ENCODE measurements around the gene ASAP2.

The ASAP2 gene

DNA sequence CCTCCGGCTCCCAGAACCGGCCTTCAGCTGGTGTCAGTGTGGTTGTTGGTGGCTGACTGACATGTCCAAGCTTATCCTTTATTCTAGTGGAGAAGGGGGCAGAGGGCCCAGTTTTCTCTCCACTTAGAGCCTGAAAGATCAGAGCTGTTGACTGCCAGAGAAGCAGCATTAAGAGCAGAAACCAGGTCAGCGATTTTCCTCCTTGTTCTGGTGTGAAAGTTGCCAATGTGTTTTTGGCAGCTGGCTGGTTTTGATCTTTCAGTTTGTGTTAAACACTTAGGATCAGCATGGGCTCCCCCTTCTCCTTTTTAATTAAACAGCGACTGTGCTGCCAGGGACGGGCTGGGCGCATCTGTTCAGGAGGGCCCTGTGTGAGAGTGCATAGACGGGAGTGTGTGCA is 100.9 kb downstream of the ASAP2 start:
- Mint-ChIP-seq H3K4me3 (no peak overlapping the region), H3K36me3 (ENCODE audit: low read depth) (no peaks in the 10 kb centered on the region), H3K27me3 (no peaks in the 10 kb centered on the region), H3K27ac (no peak overlapping the region), H3K4me1 (ENCODE audit: low read depth) (no peaks in the 10 kb centered on the region), H3K9me3 (no peaks in the 10 kb centered on the region)

- Mint-ChIP-seq H3K27me3 (no peaks in the 10 kb centered on the region), H3K27ac (no peak overlapping the region)
Measured at GRCh38 chr2:9308186-9308955, 101.8 kb downstream of the ASAP2 start.

GRCh38 chr2:9309147-9309546 is 102.5 kb downstream of the ASAP2 start:
- Mint-ChIP-seq H3K27ac (no peak overlapping the region), H3K27me3 (no peaks in the 10 kb centered on the region), H3K4me1 (ENCODE audit: low read depth) (no peaks in the 10 kb centered on the region), H3K4me3 (no peak overlapping the region), H3K9me3 (no peaks in the 10 kb centered on the region), H3K36me3 (ENCODE audit: low read depth) (no peaks in the 10 kb centered on the region)

More at GRCh38 chr2:9308186-9308955, 101.8 kb downstream of the ASAP2 start:
- Mint-ChIP-seq H3K36me3 (ENCODE audit: low read depth) (no peaks in the 10 kb centered on the region), H3K4me3 (no peak overlapping the region), H3K9me3 (no peaks in the 10 kb centered on the region), H3K4me1 (ENCODE audit: low read depth) (no peaks in the 10 kb centered on the region)

DNA sequence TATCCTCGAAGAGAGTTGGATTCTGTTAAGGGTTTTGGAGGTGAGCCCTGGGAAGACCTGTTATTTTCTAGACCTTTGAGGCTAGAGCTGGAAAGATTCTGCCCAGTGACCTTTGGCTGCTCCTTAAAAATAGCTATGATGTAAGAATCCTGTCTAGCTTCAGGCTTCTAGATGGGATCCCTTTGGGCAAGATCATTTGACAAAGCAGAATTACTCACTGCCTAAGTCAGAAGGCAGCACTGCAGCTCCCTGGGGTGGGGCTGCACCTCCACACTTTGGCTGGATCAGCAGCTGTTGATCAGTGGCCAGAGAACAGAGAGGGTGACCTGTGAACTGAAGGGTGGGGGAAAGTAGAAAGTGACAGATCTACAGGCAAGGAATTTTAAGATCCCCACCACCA is 103.8 kb downstream of the ASAP2 start:
- H3K36me3 Mint-ChIP-seq (ENCODE audit: low read depth): no peaks in the 10 kb centered on the region
- H3K27ac Mint-ChIP-seq: no peak overlapping the region
- H3K4me1 Mint-ChIP-seq (ENCODE audit: low read depth): no peaks in the 10 kb centered on the region
- no peaks in the 10 kb centered on the region for H3K9me3 Mint-ChIP-seq
- H3K4me3 Mint-ChIP-seq: no peak overlapping the region
- H3K27me3 Mint-ChIP-seq: no peaks in the 10 kb centered on the region

GRCh38 chr2:9310798-9311197 is 104.2 kb downstream of the ASAP2 start:
- Mint-ChIP-seq H3K4me1 (ENCODE audit: low read depth) (no peaks in the 10 kb centered on the region), H3K27ac (no peak overlapping the region), H3K36me3 (ENCODE audit: low read depth) (no peaks in the 10 kb centered on the region), H3K9me3 (no peaks in the 10 kb centered on the region), H3K4me3 (no peak overlapping the region), H3K27me3 (no peaks in the 10 kb centered on the region)

GRCh38 chr2:9311488-9311887 is 104.9 kb downstream of the ASAP2 start:
- H3K4me1 Mint-ChIP-seq (ENCODE audit: low read depth): no peaks in the 10 kb centered on the region
- H3K36me3 Mint-ChIP-seq (ENCODE audit: low read depth): no peaks in the 10 kb centered on the region
- no peak overlapping the region for H3K4me3 Mint-ChIP-seq
- H3K27ac Mint-ChIP-seq: no peak overlapping the region
- H3K9me3 Mint-ChIP-seq: no peaks in the 10 kb centered on the region
- no peaks in the 10 kb centered on the region for H3K27me3 Mint-ChIP-seq

DNA sequence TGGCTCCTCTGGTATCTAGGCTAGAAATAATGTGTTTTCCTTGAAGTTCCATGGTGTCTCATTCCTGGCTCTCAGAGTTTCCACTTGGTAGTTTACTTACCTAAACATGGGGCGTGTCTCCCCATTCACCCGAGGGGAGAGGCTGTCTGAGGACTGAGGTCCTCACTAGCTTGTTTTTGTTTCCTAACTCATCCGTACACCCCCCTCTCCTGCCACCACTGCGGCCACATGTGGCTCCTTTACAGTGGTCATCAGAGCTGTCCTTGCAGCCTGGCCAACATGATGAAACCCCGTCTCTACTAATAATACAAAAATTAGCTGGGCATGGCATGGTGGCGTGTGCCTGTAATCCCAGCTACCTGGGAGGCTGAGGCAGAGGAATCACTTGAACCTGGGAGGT is 106.0 kb downstream of the ASAP2 start:
- Mint-ChIP-seq H3K9me3 (no peaks in the 10 kb centered on the region), H3K4me1 (ENCODE audit: low read depth) (no peaks in the 10 kb centered on the region), H3K27ac (no peak overlapping the region), H3K4me3 (no peak overlapping the region), H3K36me3 (ENCODE audit: low read depth) (no peaks in the 10 kb centered on the region), H3K27me3 (no peaks in the 10 kb centered on the region)

GRCh38 chr2:9313443-9313842 is 106.8 kb downstream of the ASAP2 start:
- no peak overlapping the region for H3K27ac Mint-ChIP-seq
- no peaks in the 10 kb centered on the region for H3K4me1 Mint-ChIP-seq (ENCODE audit: low read depth)
- H3K4me3 Mint-ChIP-seq: no peak overlapping the region
- H3K36me3 Mint-ChIP-seq (ENCODE audit: low read depth): no peaks in the 10 kb centered on the region
- H3K9me3 Mint-ChIP-seq: no peaks in the 10 kb centered on the region
- H3K27me3 Mint-ChIP-seq: no peaks in the 10 kb centered on the region

DNA sequence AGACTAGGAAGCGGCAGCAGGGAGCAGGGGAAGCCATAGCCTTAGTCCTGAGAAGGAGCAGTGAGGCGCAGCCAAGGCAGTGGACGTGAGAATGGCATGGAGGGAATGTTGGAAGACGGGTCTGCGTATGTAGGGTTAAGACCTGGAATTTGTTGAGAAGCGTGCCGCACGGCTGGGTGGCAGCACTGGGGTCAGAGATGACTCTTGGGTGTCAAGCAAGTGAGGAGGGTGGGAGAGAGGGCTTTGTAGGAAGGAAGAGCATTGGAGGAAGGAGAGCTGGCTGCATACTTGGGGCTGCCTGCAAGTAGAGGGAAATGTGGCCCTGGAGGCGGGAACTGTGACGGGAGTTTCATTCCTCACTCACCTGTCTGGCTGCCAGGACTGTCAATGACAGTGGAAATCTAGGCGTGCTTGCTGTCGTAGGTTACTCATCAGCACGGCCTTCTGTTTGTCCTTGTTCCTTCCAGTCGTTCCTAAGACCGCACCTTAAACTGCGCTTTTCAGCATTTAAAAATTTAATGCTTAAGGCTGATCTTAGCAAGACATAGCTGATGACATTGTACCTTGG is 108.8 kb downstream of the ASAP2 start:
- H3K4me1 Mint-ChIP-seq (ENCODE audit: low read depth): no peaks in the 10 kb centered on the region
- no peak overlapping the region for H3K4me3 Mint-ChIP-seq
- no peaks in the 10 kb centered on the region for H3K36me3 Mint-ChIP-seq (ENCODE audit: low read depth)
- no peaks in the 10 kb centered on the region for H3K27me3 Mint-ChIP-seq
- H3K9me3 Mint-ChIP-seq: no peaks in the 10 kb centered on the region
- no peak overlapping the region for H3K27ac Mint-ChIP-seq

DNA sequence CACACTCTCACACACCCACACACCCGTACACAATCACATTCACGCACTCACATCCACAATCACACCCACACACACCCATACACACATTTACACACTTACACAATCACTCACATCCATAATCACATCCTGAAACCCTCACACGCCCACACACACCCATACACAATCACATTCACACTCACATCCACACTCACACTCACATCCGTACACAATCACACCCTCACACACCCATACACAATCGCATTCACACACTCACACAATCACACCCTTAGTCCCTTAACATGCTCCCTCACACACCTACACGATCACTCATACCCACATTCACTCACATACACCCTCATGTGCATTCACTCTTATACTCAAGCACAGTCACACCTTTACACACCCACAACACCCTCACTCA is 110.9 kb downstream of the ASAP2 start:
- Mint-ChIP-seq H3K27me3 (no peaks in the 10 kb centered on the region), H3K9me3 (no peaks in the 10 kb centered on the region), H3K4me3 (no peak overlapping the region), H3K4me1 (ENCODE audit: low read depth) (no peaks in the 10 kb centered on the region), H3K27ac (no peak overlapping the region), H3K36me3 (ENCODE audit: low read depth) (no peaks in the 10 kb centered on the region)

- Mint-ChIP-seq H3K4me1 (ENCODE audit: low read depth) (no peaks in the 10 kb centered on the region), H3K27ac (no peak overlapping the region), H3K27me3 (no peaks in the 10 kb centered on the region), H3K9me3 (no peaks in the 10 kb centered on the region), H3K36me3 (ENCODE audit: low read depth) (no peaks in the 10 kb centered on the region), H3K4me3 (no peak overlapping the region)
Measured at GRCh38 chr2:9318461-9319337, 112.1 kb downstream of the ASAP2 start.

DNA sequence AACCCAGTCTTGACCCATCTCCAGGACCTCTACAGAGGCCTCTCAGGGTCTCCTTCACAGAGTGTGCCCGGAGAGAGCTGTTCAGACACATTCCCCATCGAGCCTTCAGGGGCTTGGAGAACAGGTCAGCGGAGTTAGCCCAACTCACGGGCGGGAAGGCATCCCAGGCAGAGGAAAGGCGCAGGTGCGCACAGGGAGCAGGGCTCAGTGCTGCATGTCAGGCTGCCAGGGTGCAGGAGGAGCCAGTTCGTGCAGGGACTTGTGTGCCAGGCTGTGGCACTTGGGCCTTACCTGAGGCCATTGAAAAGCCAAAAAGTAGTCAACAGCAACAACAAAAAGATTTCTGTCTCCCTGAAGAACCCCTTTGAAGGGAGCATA is 112.7 kb downstream of the ASAP2 start:
- Mint-ChIP-seq H3K27me3 (no peaks in the 10 kb centered on the region), H3K4me1 (ENCODE audit: low read depth) (no peaks in the 10 kb centered on the region)

DNA sequence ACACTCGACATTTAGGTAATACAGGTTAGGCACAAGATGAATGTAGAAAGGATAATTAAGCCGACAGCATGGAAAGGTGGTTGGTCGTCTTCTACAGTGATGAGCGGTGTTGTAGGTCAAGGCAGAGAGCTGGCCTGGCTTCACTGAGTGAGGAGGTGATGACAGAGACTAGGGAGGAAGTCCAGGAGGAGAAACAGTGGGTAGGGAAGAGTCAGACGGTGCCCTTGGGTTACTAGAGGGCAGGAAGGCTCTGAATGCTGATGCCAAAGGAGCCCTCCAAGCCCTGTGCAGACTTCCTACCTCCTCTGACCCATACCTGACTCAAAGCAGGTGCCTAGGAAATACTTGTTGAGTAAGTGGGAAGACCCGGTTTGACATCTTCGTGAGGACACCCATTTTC is 116.0 kb downstream of the ASAP2 start:
- Mint-ChIP-seq H3K36me3 (ENCODE audit: low read depth) (no peaks in the 10 kb centered on the region), H3K27ac (no peak overlapping the region), H3K4me1 (ENCODE audit: low read depth) (no peaks in the 10 kb centered on the region), H3K9me3 (no peaks in the 10 kb centered on the region), H3K4me3 (no peak overlapping the region), H3K27me3 (peaks cover 1% of the 10 kb centered on the region)

More for the DNA sequence above, 112.7 kb downstream of the ASAP2 start:
- Mint-ChIP-seq H3K27ac (no peak overlapping the region), H3K4me3 (no peak overlapping the region), H3K9me3 (no peaks in the 10 kb centered on the region), H3K36me3 (ENCODE audit: low read depth) (no peaks in the 10 kb centered on the region)

- Mint-ChIP-seq H3K4me3 (no peak overlapping the region), H3K27ac (no peak overlapping the region), H3K36me3 (ENCODE audit: low read depth) (no peaks in the 10 kb centered on the region), H3K9me3 (no peaks in the 10 kb centered on the region), H3K27me3 (peaks cover 6% of the 10 kb centered on the region), H3K4me1 (ENCODE audit: low read depth) (no peaks in the 10 kb centered on the region)
Measured at GRCh38 chr2:9325428-9325827, 118.8 kb downstream of the ASAP2 start.

DNA sequence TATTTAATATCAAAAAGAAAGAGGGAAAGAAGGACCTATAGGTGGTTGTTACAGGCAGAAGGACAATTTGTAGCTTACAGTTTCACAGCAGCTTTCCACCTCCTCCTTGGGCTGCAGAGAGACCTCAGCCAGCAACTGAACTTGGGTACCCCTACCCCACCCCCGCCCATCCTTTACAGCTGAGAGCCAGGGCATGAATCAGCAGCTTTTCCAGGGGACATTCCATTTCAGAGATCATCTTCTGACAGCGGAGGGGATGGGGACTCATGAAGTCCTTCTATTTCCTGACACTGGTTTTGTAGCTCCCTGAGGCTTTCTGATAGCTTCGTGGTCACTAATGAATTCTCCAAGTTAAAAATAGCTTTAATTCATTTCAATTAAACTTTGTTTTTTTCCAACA is 120.4 kb downstream of the ASAP2 start:
- Mint-ChIP-seq H3K4me3 (no peak overlapping the region), H3K27me3 (peaks cover 6% of the 10 kb centered on the region), H3K9me3 (no peaks in the 10 kb centered on the region), H3K4me1 (ENCODE audit: low read depth) (no peaks in the 10 kb centered on the region), H3K27ac (no peak overlapping the region), H3K36me3 (ENCODE audit: low read depth) (no peaks in the 10 kb centered on the region)
